Measurements from ENCODE around the gene EPAS1. TPM values are rescaled to one million over a fixed set of nuclear protein-coding genes. Genes with fewer than 3 reads are reported as not detected.

EPAS1 gene
- total and polyA plus RNA-seq, 2 experiments from 2014 or later: 47.5 to 73.8 TPM

- H3K79me2 ChIP-seq (ENCODE audit: insufficient read depth): no peaks in the 10 kb centered on the region
- TF ChIP-seq EZH2 (IDR thresholded peaks at IDR 0.05; ENCODE audit: insufficient read depth, poor library complexity, severe bottlenecking) (no peak), EZH2phosphoT487 (IDR thresholded peaks at IDR 0.05; ENCODE audit: insufficient read depth, low read depth) (no peak)
- H3K4me1 ChIP-seq (ENCODE audit: insufficient read depth): no peaks in the 10 kb centered on the region
- in situ Hi-C loops (cut with MboI): no loop called here
- WGBS, 2 experiments (ENCODE audit: low coverage in 1 of 2, low lambda C conversion rate in 2 of 2, missing lambda C conversion rate in 2 of 2): 72 to 77% methylated on average over 8 of the region's 8 CpGs
- no peaks in the 10 kb centered on the region for H4K20me1 ChIP-seq (ENCODE audit: insufficient read depth)
- H3F3A ChIP-seq (ENCODE audit: insufficient read depth): no peaks in the 10 kb centered on the region
- no peak overlapping the region for H2AFZ ChIP-seq
- H3K4me3 ChIP-seq: no peak overlapping the region
- no peaks in the 10 kb centered on the region for H3K27me3 ChIP-seq (replicated peaks; ENCODE audit: insufficient read depth)
- H3K36me3 ChIP-seq (ENCODE audit: low read depth): no peaks in the 10 kb centered on the region
- no peak overlapping the region for H3K4me2 ChIP-seq (ENCODE audit: unreplicated experiment)
- DNase-seq: no peak
- no peak overlapping the region for H3K27ac ChIP-seq
- no peak overlapping the region for H3K9ac ChIP-seq
- no peaks in the 10 kb centered on the region for H3K9me2 ChIP-seq (ENCODE audit: insufficient read depth)
- H3K9me3 ChIP-seq (ENCODE audit: low read depth): no peaks in the 10 kb centered on the region
These were observed 107.1 kb downstream of the EPAS1 start for GRCh38 chr2:46404181-46404759.

GRCh38 chr2:46407852-46408455 is 110.7 kb downstream of the EPAS1 start:
- Histone ChIP-seq H3K9me2 (ENCODE audit: insufficient read depth) (no peaks in the 10 kb centered on the region), H3K79me2 (ENCODE audit: insufficient read depth) (no peaks in the 10 kb centered on the region), H2AFZ (no peak overlapping the region), H3K36me3 (ENCODE audit: low read depth) (no peaks in the 10 kb centered on the region), H3K4me2 (ENCODE audit: unreplicated experiment) (no peak overlapping the region), H3F3A (ENCODE audit: insufficient read depth) (no peaks in the 10 kb centered on the region), H3K9ac (no peak overlapping the region), H4K20me1 (ENCODE audit: insufficient read depth) (no peaks in the 10 kb centered on the region), H3K9me3 (ENCODE audit: low read depth) (no peaks in the 10 kb centered on the region), H3K4me1 (ENCODE audit: insufficient read depth) (no peaks in the 10 kb centered on the region), H3K27ac (no peak overlapping the region), H3K27me3 (replicated peaks; ENCODE audit: insufficient read depth) (no peaks in the 10 kb centered on the region; the same call in 1 of the 2 replicates), H3K4me3 (no peak overlapping the region)
- TF ChIP-seq EZH2phosphoT487 (IDR thresholded peaks at IDR 0.05; ENCODE audit: insufficient read depth, low read depth) (no peak), EZH2 (IDR thresholded peaks at IDR 0.05; ENCODE audit: insufficient read depth, poor library complexity, severe bottlenecking) (no peak)
- in situ Hi-C loops (cut with MboI): no loop called here
- DNase-seq: no peak
- 92 to 95% methylated on average over 14 of the region's 14 CpGs for WGBS, 2 experiments (ENCODE audit: low coverage in 1 of 2, low lambda C conversion rate in 2 of 2, missing lambda C conversion rate in 2 of 2)

- TF ChIP-seq EZH2phosphoT487 (IDR thresholded peaks at IDR 0.05; ENCODE audit: insufficient read depth, low read depth): no peak
- no peak for TF ChIP-seq EZH2 (IDR thresholded peaks at IDR 0.05; ENCODE audit: insufficient read depth, poor library complexity, severe bottlenecking)
- DNase-seq: no peak
- Histone ChIP-seq H3K27me3 (replicated peaks; ENCODE audit: insufficient read depth) (no peaks in the 10 kb centered on the region; the same call in 1 of the 2 replicates), H3K9ac (no peak overlapping the region), H3K4me3 (no peak overlapping the region), H3K79me2 (ENCODE audit: insufficient read depth) (no peaks in the 10 kb centered on the region), H3F3A (ENCODE audit: insufficient read depth) (no peaks in the 10 kb centered on the region), H3K36me3 (ENCODE audit: low read depth) (no peaks in the 10 kb centered on the region), H3K4me2 (ENCODE audit: unreplicated experiment) (no peak overlapping the region), H2AFZ (no peak overlapping the region), H3K4me1 (ENCODE audit: insufficient read depth) (no peaks in the 10 kb centered on the region), H3K9me3 (ENCODE audit: low read depth) (no peaks in the 10 kb centered on the region), H4K20me1 (ENCODE audit: insufficient read depth) (no peaks in the 10 kb centered on the region), H3K27ac (no peak overlapping the region), H3K9me2 (ENCODE audit: insufficient read depth) (no peaks in the 10 kb centered on the region)
- in situ Hi-C loops (cut with MboI): no loop called here
- 65 to 76% methylated on average over 4 of the region's 4 CpGs for WGBS, 2 experiments (ENCODE audit: low coverage in 1 of 2, low lambda C conversion rate in 2 of 2, missing lambda C conversion rate in 2 of 2)
These were observed 112.5 kb downstream of the EPAS1 start for GRCh38 chr2:46409756-46410155.

DNA sequence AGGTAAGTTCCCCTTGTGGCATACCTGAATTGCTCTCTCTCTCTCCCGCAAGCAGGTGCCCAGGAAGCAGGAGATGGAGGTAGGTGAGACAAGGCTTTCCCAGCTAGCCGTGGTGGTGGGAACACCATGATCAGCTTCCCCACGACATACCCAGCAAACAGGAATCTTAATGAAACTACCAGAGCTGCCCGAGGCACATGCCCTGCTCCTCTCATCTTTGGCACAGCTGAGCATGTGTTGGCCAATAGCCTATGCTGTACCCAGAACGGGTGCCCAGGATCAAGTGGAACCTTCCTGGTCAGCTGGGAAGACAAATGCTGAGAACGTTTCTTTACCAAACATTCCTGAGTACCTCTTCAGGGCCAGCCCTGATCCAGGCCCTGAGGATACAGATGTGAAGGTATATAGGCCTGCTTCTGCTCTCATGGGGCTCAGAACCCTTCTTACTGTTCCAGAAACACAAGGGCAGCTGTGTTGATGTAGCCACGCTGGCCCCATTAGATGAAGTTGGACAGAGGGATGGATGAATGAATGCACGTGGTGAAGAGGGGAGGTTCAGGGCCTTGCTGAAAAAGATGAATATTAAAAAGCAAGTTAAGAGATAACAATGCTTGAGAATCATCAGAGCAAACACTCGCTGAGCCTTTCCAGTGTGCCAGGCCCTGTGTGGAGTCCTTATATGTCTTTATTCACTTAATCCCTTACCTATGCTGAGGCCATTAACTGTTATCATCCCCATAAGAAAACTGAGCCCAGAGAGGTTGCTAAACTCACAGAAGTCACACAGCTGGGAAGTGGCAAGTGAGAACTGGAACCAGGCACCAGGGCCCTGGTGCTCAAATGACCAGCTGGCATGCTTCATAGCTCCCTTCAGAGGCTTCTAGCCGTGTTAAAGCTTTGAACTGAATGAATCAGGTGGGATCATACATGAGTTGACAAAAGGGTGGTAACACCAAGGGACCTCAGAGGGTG is 113.4 kb downstream of the EPAS1 start:
- Histone ChIP-seq H3K36me3 (ENCODE audit: low read depth) (no peaks in the 10 kb centered on the region), H3K27me3 (replicated peaks; ENCODE audit: insufficient read depth) (no peaks in the 10 kb centered on the region; the same call in 1 of the 2 replicates), H3K79me2 (ENCODE audit: insufficient read depth) (no peaks in the 10 kb centered on the region), H3K9me3 (ENCODE audit: low read depth) (no peaks in the 10 kb centered on the region), H3K9me2 (ENCODE audit: insufficient read depth) (no peaks in the 10 kb centered on the region), H3K27ac (no peak overlapping the region), H3K4me2 (ENCODE audit: unreplicated experiment) (no peak overlapping the region), H2AFZ (no peak overlapping the region), H3K9ac (no peak overlapping the region), H3F3A (ENCODE audit: insufficient read depth) (no peaks in the 10 kb centered on the region), H3K4me3 (no peak overlapping the region), H4K20me1 (ENCODE audit: insufficient read depth) (no peaks in the 10 kb centered on the region), H3K4me1 (ENCODE audit: insufficient read depth) (no peaks in the 10 kb centered on the region)
- no peak for DNase-seq
- in situ Hi-C loops (cut with MboI): no loop called here
- TF ChIP-seq EZH2phosphoT487 (IDR thresholded peaks at IDR 0.05; ENCODE audit: insufficient read depth, low read depth) (no peak), EZH2 (IDR thresholded peaks at IDR 0.05; ENCODE audit: insufficient read depth, poor library complexity, severe bottlenecking) (no peak)
- 75 to 81% methylated on average over 10 of the region's 10 CpGs for WGBS, 2 experiments (ENCODE audit: low coverage in 1 of 2, low lambda C conversion rate in 2 of 2, missing lambda C conversion rate in 2 of 2)
